ENCODE results near the gene CTAGE4. TPM values are rescaled to one million over a fixed set of nuclear protein-coding genes. Genes with fewer than 3 reads are reported as not detected.
"Not testable (repeated sequence)": the region's sequence is repeated elsewhere in the genome, so short reads cannot be mapped to it uniquely, and the experiment has no call there.

CTAGE4 gene
- total RNA-seq, 1 experiment from 2014 or later = 3.9 TPM

GRCh38 chr7:144217200-144217599, 33.9 kb downstream of the CTAGE4 start:
- not testable (repeated sequence) for DNase-seq (ENCODE audit: low spot score)

GRCh38 chr7:144218581-144218980, 35.3 kb downstream of the CTAGE4 start:
- DNase-seq (ENCODE audit: low spot score) = not testable (repeated sequence)

- DNase-seq (ENCODE audit: low spot score) = not testable (repeated sequence)
Measured at GRCh38 chr7:144219149-144219548, 35.9 kb downstream of the CTAGE4 start.

GRCh38 chr7:144220531-144220930, 37.3 kb downstream of the CTAGE4 start:
- not testable (repeated sequence) for DNase-seq (ENCODE audit: low spot score)

GRCh38 chr7:144223675-144224074, 40.4 kb downstream of the CTAGE4 start:
- not testable (repeated sequence) for DNase-seq (ENCODE audit: low spot score)

GRCh38 chr7:144226866-144227265, 43.6 kb downstream of the CTAGE4 start:
- DNase-seq (ENCODE audit: low spot score) = not testable (repeated sequence)

GRCh38 chr7:144228810-144229209, 45.5 kb downstream of the CTAGE4 start:
- DNase-seq (ENCODE audit: low spot score) = not testable (repeated sequence)

GRCh38 chr7:144231027-144231426, 47.8 kb downstream of the CTAGE4 start:
- DNase-seq (ENCODE audit: low spot score) = not testable (repeated sequence)

- not testable (repeated sequence) for DNase-seq (ENCODE audit: low spot score)
Measured at GRCh38 chr7:144233039-144233438, 49.8 kb downstream of the CTAGE4 start.

Other genes with a start within 250 kb of the CTAGE4 start
- not detected in 2 replicates for gene OR2F2, start 248.2 kb upstream of the CTAGE4 start, total RNA-seq (2014; rRNA removed; shearing (Covaris generic))
- not detected in 2 replicates for gene OR2F1, start 228.6 kb upstream of the CTAGE4 start, total RNA-seq (2014; rRNA removed; shearing (Covaris generic))
- gene OR6B1, start 183.1 kb upstream of the CTAGE4 start, total RNA-seq (2014; rRNA removed; shearing (Covaris generic)) = not detected in 2 replicates
- not detected in 2 replicates for gene OR2A5, start 134.5 kb upstream of the CTAGE4 start, total RNA-seq (2014; rRNA removed; shearing (Covaris generic))
- not detected in 2 replicates for gene OR2A25, start 113.7 kb upstream of the CTAGE4 start, total RNA-seq (2014; rRNA removed; shearing (Covaris generic))
- gene OR2A12, start 97.2 kb upstream of the CTAGE4 start, total RNA-seq (2014; rRNA removed; shearing (Covaris generic)) = not detected in 2 replicates
- not detected in 2 replicates for gene OR2A2, start 73.9 kb upstream of the CTAGE4 start, total RNA-seq (2014; rRNA removed; shearing (Covaris generic))
- not detected in 2 replicates for gene OR2A14, start 60.3 kb upstream of the CTAGE4 start, total RNA-seq (2014; rRNA removed; shearing (Covaris generic))
- gene ARHGEF35, start 12.4 kb downstream of the CTAGE4 start, total RNA-seq (2014; rRNA removed; shearing (Covaris generic)) = 7.5 and 12.7 TPM in 2 replicates
- gene OR2A42, start 56.1 kb downstream of the CTAGE4 start, total RNA-seq (2014; rRNA removed; shearing (Covaris generic)) = not detected in 2 replicates
- 0.86 and 1.8 TPM in 2 replicates for gene OR2A7, start 81.3 kb downstream of the CTAGE4 start, total RNA-seq (2014; rRNA removed; shearing (Covaris generic))
- not detected in 2 replicates for gene CTAGE8, start 85.8 kb downstream of the CTAGE4 start, total RNA-seq (2014; rRNA removed; shearing (Covaris generic))
- not detected in 2 replicates for gene OR2A1, start 129.0 kb downstream of the CTAGE4 start, total RNA-seq (2014; rRNA removed; shearing (Covaris generic))
- gene ARHGEF5, start 171.9 kb downstream of the CTAGE4 start, total RNA-seq (2014; rRNA removed; shearing (Covaris generic)) = 24.4 and 28.4 TPM in 2 replicates
- not detected in 2 replicates for gene NOBOX, start 220.2 kb downstream of the CTAGE4 start, total RNA-seq (2014; rRNA removed; shearing (Covaris generic))